OCI-LY1 (cell line): ENCODE measurements around the gene CAMTA1.

Experiments used
- H2AFZ ChIP-seq: fragments of 200-600 bp; sonication (generic), shearing (Covaris generic); 2 replicates; pipeline ENCODE4 v1.6.0; 2014; ENCODE audit warnings: antibody characterized with exemption, mild to moderate bottlenecking, low read length
- H3F3A ChIP-seq: fragments of 200-600 bp; sonication (generic), shearing (Covaris generic); 2 replicates; pipeline ENCODE4 v1.6.0; 2014; ENCODE audit warnings: mild to moderate bottlenecking, antibody characterized with exemption, low read length, moderate library complexity; ENCODE audit not compliant: insufficient read depth
- H3K27ac ChIP-seq: fragments of 200-600 bp; sonication (generic); 2 replicates; pipeline ENCODE4 v1.5.1; 2014; ENCODE audit warnings: low read length, mixed run types, mild to moderate bottlenecking, low read depth; ENCODE audit not compliant: poor library complexity, severe bottlenecking
- H3K27me3 ChIP-seq: fragments of 200-600 bp; sonication (generic); 2 replicates; pipeline ENCODE4 v1.6.0; 2014; ENCODE audit warnings: antibody characterized with exemption, mild to moderate bottlenecking, low read length, moderate library complexity; ENCODE audit not compliant: insufficient read depth
- H3K36me3 ChIP-seq: fragments of 200-600 bp; sonication (generic); 2 replicates; pipeline ENCODE4 v1.6.1; 2014; ENCODE audit warnings: mild to moderate bottlenecking, antibody characterized with exemption, low read length, moderate library complexity, mixed read lengths; ENCODE audit not compliant: insufficient read depth
- H3K4me1 ChIP-seq: fragments of 200-600 bp; sonication (generic); 2 replicates; pipeline ENCODE4 v1.5.1; 2014; ENCODE audit warnings: mild to moderate bottlenecking, low read length, moderate library complexity; ENCODE audit not compliant: insufficient read depth, severe bottlenecking
- H3K4me2 ChIP-seq: fragments of 200-600 bp; sonication (generic), shearing (Covaris generic); 2 replicates; pipeline ENCODE4 v1.6.1; 2014; ENCODE audit warnings: low read length
- H3K4me3 ChIP-seq: fragments of 200-600 bp; sonication (generic); 2 replicates; pipeline ENCODE4 v1.5.1; 2014; ENCODE audit warnings: low read length, low read depth, mild to moderate bottlenecking, mixed read lengths; ENCODE audit not compliant: poor library complexity, severe bottlenecking
- H3K79me2 ChIP-seq: fragments of 200-600 bp; shearing (Covaris generic); 2 replicates; pipeline ENCODE4 v1.6.1; 2016; ENCODE audit warnings: mixed run types, low read length, mixed read lengths; ENCODE audit not compliant: insufficient read depth
- H3K9ac ChIP-seq: fragments of 200-600 bp; sonication (generic), shearing (Covaris generic); 2 replicates; pipeline ENCODE4 v1.6.1; 2014; ENCODE audit warnings: mild to moderate bottlenecking, low read length, mixed read lengths
- H3K9me2 ChIP-seq: fragments of 200-600 bp; sonication (generic), shearing (Covaris generic); 2 replicates; pipeline ENCODE4 v1.6.1; 2014; ENCODE audit warnings: low read depth, mild to moderate bottlenecking, low read length, mixed read lengths
- H3K9me3 ChIP-seq: fragments of 200-600 bp; shearing (Covaris generic); 2 replicates; pipeline ENCODE4 v1.6.1; 2014; ENCODE audit warnings: low read length, mixed read lengths
- H4K20me1 ChIP-seq: fragments of 200-600 bp; sonication (generic), shearing (Covaris generic); 2 replicates; pipeline ENCODE4 v1.6.0; 2016; ENCODE audit warnings: mild to moderate bottlenecking, low read length; ENCODE audit not compliant: insufficient read depth
- CTCF ChIP-seq: fragments of 200-600 bp; sonication (generic), shearing (Covaris generic); IDR thresholded peaks from 2 replicates; pipeline ENCODE4 v1.5.1; 2017; ENCODE audit warnings: mild to moderate bottlenecking, antibody characterized with exemption, low read length, moderate library complexity, mixed read lengths
- EZH2 ChIP-seq: fragments of 200-600 bp; sonication (generic), shearing (Covaris generic); IDR thresholded peaks from 2 replicates; pipeline ENCODE4 v1.8.0; 2017; ENCODE audit warnings: borderline replicate concordance, mixed run types, mild to moderate bottlenecking, antibody characterized with exemption, low read length, moderate library complexity, mixed read lengths

CAMTA1 gene

GRCh38 chr1:6859415-6860343 lies 74.4 kb downstream of the CAMTA1 start:
- Histone ChIP-seq H3K79me2 (no peaks in the 10 kb centered on the region), H3K9me2 (no peaks in the 10 kb centered on the region), H3K9ac (no peak overlapping the region), H3K27ac (no peak overlapping the region), H3K4me3 (no peak overlapping the region), H3F3A (no peaks in the 10 kb centered on the region), H4K20me1 (no peaks in the 10 kb centered on the region), H3K4me1 (no peaks in the 10 kb centered on the region), H3K4me2 (no peak overlapping the region), H3K9me3 (no peaks in the 10 kb centered on the region), H3K27me3 (no peaks in the 10 kb centered on the region), H2AFZ (no peak overlapping the region), H3K36me3 (peaks cover 12% of the 10 kb centered on the region; the same call in 1 of the 2 replicates)
- no peak for TF ChIP-seq EZH2
- TF ChIP-seq CTCF, result no peak

DNA sequence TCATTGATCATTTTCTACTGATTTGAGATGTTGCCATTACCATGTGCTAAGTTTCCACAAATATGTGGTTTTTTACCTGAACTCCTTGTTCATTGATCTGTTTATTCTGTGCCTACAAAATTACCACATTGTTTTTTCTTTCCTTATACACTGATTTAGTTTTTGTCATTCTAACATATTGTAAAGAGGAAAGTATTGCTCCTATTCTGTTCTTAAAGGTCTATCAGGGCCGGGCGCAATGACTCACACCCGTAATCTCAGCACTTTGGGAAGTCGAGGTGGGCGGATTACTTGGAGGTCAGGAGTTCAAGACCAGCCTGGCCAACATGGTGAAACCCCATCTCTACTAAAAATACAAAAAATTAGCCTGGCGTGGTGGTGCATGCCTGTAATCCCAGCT lies 75.1 kb downstream of the CAMTA1 start:
- Histone ChIP-seq H3K9ac (no peak overlapping the region), H3K9me2 (no peaks in the 10 kb centered on the region), H3K27me3 (no peaks in the 10 kb centered on the region), H3K4me1 (no peaks in the 10 kb centered on the region), H3F3A (no peaks in the 10 kb centered on the region), H3K27ac (no peak overlapping the region), H4K20me1 (no peaks in the 10 kb centered on the region), H3K9me3 (no peaks in the 10 kb centered on the region), H3K4me3 (no peak overlapping the region), H3K4me2 (no peak overlapping the region), H3K79me2 (no peaks in the 10 kb centered on the region), H2AFZ (no peak overlapping the region), H3K36me3 (peaks cover 12% of the 10 kb centered on the region; the same call in 1 of the 2 replicates)
- TF ChIP-seq EZH2 (no peak), CTCF (no peak)

DNA sequence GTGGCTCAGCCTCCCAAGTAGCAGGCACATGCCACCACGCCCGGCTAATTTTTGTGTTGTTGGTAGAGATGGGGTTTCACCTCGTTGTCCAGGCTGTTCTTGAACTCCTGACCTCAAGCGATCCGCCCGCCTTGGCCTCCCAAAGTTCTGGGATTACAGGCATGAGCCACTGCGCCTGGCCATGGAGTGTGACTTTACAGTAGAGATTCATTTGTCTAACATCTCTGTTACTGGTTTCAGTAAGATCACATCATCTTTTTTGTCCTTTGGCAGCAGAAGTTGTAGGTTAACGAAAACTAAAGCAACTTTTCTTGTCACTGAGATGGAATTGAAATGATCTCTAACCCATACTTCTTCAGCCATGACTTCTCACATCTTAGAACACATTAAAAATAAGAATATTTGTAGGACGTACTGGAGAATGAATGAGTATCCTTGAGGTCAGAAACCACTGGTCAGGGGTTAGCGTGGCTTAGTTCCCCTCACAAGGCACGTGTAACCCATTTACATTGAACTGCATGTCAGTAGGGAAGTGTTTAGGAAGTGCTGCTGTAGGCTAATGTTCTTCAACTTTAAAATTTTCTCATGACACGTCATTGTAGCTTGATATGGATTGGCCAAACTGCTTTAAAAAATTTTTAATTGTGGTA lies 75.9 kb downstream of the CAMTA1 start:
- Histone ChIP-seq H3K4me3 (no peak overlapping the region), H3K27ac (no peak overlapping the region), H3K79me2 (no peaks in the 10 kb centered on the region), H3K27me3 (no peaks in the 10 kb centered on the region), H2AFZ (no peak overlapping the region), H3K9ac (no peak overlapping the region), H3K4me1 (no peaks in the 10 kb centered on the region), H4K20me1 (no peaks in the 10 kb centered on the region), H3K36me3 (peaks cover 12% of the 10 kb centered on the region; the same call in 1 of the 2 replicates), H3K4me2 (no peak overlapping the region), H3K9me2 (no peaks in the 10 kb centered on the region), H3K9me3 (no peaks in the 10 kb centered on the region), H3F3A (no peaks in the 10 kb centered on the region)
- TF ChIP-seq EZH2, result no peak
- no peak for TF ChIP-seq CTCF
